Upper lobe of left lung (tissue), 4 donors: Measurements from ENCODE around the gene GNAT3.

ENCODE experiments used
- CTCF ChIP-seq, 6 experiments: fragments of 450-650 bp in 4 of 6; fragments of 200-600 bp in 2 of 6; sonication (generic) in 2 of 6; IDR thresholded peaks; one replicate each; pipeline ENCODE4 v1.5.1; 2016 to 2019; ENCODE audit warnings: antibody characterized with exemption in 6 of 6
- EP300 ChIP-seq, 4 donors: sonication (generic); formaldehyde crosslinking; IDR thresholded peaks; one replicate each; pipeline ENCODE4 v1.5.1; 2017; ENCODE audit warnings: antibody characterized with exemption in 4 of 4, control low read depth in 2 of 4
- POLR2A ChIP-seq, 4 donors: fragments of 450-650 bp; IDR thresholded peaks; one replicate each; pipeline ENCODE4 v1.5.1; 2016 to 2017; ENCODE audit warnings: antibody characterized with exemption in 4 of 4, mild to moderate bottlenecking in 2 of 4
- POLR2AphosphoS5 ChIP-seq, 2 donors: sonication (generic); formaldehyde crosslinking; IDR thresholded peaks; one replicate each; pipeline ENCODE4 v1.5.1; 2017; ENCODE audit warnings: antibody characterized with exemption in 2 of 2

- TF ChIP-seq CTCF (IDR thresholded peaks at IDR 0.05) (no peak), EP300 (IDR thresholded peaks at IDR 0.05) (no peak), POLR2A (IDR thresholded peaks at IDR 0.05) (no peak), POLR2AphosphoS5 (IDR thresholded peaks at IDR 0.05) (no peak)
Measured at GRCh38 chr7:80467069-80467468, 44.8 kb downstream of the GNAT3 start.
